Measurements from ENCODE around the gene SCUBE1. TPM values are rescaled to one million over a fixed set of nuclear protein-coding genes. Genes with fewer than 3 reads are reported as not detected.
A peak's percentile ranks its signal among the peaks of the same experiment; 100 is the strongest.

The SCUBE1 gene
- total RNA-seq, 1 donor from 2014 or later = 0.51 TPM

DNA sequence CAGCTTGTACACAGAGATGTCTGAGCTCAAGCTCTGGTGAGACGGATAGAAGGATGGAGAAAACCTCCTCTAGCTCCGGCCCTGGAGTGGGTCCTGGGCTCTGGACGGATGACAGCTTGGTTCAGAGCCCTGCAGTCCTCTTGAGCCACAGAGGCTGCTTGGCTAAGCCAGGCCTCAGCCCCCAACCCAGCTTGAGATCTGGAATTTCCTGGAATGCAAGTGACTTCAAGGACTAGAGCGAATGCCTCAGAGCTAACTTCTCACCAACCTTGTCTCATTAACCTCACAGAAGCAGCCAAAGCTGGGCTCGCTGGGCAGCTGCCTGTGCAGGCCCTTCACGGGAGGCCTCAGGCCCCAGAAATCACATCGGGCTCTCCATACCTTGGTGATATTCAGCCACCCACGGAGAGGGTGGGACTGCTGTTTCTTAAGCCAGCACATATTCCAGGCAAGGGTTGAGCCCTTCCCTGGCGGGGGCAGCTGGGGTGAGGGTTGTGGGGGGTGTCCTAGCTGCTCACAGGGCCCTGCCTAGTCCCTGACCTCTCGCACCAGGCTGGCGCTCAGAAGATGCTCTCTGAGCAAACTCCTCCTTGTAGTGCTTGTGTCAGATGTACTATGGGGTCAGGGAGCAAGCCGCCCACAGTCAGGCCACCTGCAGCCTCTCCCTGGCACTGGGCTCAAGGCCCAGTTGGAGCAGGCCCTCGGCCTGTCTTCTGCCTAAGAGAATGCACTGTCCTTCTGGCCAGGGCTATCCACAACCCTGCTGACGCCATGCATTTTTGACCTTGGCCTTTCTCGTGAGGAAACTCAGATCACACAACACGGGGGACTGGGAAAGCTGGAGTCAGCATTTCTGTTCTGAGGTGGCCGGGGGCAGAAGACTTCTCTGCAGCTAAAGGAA is 82.6 kb downstream of the SCUBE1 start:
- no peak for DNase-seq (ENCODE audit: low read depth in 2 of 2)

DNA sequence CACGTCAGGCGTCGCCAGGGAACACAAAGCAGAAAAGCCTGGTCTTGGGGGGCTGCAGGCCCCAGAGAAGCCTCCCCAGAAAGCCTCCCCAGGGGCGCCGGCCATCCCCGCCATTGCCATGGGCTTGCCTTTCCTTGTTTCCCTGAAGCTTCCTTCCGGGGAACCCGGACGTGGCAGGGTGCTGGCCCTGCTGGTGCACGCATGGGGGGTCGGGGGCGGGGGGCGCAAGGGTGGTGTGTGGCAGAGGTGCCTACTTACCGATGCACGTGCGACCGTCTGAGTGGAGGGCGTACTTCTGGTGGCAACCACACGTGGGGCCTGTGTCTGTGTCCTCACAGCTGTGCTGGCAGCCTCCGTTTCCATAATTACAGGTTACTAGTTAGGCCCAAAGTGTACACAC is 85.2 kb downstream of the SCUBE1 start:
- DNase-seq (ENCODE audit: low read depth in 2 of 2) = no peak

DNA sequence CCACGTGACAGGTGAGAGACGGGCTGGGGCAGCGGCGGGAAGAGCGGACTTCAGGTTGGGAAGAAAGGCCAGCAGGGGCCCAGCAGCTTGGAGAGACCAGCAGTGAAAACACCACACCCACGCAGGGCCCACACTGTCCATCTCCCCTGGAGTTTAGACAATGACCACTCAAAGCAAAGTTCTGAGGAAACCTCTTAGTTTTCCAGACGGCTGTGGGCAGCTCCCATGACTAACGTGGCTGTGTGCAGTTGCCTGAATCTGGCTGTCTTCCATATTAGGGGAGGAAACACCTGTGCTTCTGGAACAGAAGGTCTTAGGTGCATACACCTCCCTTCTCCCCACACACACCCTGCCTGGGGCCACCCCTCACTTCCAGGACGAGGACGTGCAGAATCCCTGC is 85.6 kb downstream of the SCUBE1 start:
- peak; percentile 70 to 90 for DNase-seq (ENCODE audit: low read depth in 2 of 2)

DNA sequence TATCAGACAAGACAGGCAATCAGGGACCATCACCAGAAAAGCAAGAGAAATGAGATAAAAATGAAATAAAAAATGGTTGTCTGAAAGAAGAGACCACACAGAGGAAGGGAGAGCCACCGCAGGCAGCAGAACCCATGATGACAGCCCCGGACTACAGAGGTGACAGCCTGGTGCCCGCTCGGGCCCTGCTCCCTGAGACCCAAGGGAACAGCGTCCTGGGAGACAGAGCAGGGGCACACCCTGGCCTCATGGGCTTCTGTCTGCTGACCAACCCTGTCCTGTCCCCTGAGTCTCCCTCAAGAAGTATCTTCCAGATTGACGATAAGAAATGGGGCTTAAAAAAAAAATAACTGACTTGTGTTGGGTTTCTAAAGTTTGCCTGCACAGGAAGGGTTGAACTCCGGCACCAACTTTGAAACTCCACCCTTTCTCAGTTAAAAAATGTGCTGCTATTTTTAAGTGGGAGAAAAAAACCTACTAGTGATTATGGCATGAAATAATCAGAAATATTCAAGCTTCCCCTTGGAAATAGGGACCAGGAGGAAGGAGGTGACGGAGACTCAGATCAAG is 86.1 kb downstream of the SCUBE1 start:
- DNase-seq (ENCODE audit: low read depth in 2 of 2) = no peak

DNA sequence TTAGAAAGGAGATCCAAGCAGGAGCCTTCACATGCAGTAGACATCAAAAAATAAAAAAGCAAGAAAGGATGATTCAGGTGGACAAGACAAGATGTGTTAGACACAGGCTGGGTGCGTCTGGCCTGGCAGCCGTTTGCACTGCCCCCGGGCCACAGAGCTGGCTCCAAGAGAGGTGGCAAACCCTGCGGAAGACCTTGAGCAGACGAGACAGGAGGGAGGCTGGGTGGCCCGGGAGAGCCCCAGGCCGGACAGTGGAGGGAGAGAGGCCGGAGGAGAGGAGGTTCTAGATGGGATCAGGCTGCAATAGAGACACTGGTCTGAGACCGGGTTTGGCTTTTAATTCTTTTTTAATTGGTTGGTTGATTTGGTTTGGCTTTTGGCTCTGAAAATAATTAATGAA is 86.6 kb downstream of the SCUBE1 start:
- DNase-seq (ENCODE audit: low read depth in 2 of 2) = no peak

DNA sequence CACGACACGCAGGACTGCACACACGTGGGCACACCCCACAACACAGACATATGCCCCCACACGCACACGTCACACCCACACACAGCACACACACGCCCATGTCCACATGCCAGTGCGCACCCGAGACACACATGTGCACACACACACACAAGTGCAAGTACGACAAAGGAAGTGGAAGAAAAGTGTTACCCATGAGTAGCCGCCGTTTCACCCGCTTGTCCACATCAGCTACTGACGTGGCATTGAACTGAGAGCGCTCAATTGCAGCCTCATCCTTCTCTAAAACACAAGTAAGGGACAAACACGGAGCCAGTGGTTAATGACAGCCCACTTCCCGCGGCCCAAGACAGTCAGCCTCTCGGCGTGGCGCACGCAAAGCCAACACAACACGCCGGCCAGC is 87.9 kb downstream of the SCUBE1 start:
- no peak for DNase-seq (ENCODE audit: low read depth in 2 of 2)

DNA sequence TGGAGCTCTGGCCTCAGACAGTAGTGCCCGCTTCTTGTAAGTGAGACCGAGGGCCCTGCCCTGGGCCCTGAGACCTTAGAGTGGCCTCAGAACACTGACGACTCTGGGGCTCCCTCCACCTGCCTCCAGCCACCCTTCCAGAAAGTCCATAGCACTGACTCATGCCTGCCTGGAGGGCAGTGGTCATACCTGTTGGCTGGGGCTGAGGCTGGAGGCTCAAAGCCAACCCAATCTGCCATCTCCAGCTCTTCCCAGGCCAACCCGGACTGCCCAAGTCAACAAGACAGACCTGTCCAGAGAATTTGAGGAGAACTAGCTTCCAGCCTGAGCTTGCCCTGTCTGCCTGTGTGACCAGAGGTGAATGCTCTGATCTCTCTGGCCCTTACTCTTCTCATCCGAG is 89.3 kb downstream of the SCUBE1 start:
- DNase-seq (ENCODE audit: low read depth in 2 of 2) = no peak

DNA sequence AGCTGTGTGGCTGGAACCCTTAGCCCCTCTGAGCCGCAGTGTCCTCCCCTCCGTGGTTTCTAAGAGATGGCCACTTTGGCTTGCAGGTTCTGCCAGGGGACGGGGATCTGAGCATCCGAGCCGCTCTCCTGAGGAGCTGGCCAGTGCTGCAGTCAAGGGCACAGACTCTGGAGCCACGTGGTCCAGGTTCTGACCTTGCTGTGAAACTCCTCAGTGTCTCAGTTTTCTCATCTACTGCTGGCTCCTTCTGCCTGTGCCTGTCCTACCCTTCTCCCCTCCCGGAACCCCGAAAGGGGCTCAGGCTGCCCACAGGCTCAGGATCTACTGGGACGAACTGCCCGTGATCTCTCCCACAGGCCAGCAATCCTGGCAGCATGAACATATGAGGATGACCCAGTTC is 90.9 kb downstream of the SCUBE1 start:
- no peak for DNase-seq (ENCODE audit: low read depth in 2 of 2)

DNA sequence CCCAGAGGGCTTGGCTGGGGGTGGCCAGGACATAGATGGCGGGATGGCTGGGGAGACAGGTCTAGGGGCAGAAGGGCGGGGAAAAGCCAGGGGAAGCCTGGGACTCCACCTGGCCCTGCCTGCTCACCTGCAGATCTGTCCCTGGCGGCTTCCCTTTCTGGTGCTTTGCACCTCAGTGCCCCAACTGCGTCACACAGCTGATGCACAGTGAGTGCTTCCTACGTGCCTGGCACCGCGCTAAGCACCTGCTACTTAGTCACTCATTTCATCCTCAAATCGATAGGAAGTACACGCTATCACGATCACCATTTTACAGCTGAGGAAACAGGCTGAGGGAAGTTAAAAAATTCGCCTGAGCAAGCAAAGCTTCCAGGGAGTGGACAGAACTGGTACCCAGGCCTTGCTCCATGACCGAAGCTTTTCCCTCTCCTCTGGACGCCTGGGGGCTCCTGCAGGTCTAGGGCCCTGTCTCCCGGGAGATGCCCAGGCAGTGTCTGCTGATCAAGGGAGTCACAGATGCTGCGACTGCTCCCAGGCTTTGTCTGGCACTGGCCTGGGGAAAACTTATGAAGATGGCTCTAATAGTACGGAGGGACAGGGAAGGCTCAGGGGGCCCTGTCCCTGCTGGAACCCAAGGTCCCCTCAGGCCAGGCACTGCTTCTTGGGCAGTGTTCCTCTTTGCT is 93.2 kb downstream of the SCUBE1 start:
- DNase-seq (ENCODE audit: low read depth in 2 of 2) = no peak

DNA sequence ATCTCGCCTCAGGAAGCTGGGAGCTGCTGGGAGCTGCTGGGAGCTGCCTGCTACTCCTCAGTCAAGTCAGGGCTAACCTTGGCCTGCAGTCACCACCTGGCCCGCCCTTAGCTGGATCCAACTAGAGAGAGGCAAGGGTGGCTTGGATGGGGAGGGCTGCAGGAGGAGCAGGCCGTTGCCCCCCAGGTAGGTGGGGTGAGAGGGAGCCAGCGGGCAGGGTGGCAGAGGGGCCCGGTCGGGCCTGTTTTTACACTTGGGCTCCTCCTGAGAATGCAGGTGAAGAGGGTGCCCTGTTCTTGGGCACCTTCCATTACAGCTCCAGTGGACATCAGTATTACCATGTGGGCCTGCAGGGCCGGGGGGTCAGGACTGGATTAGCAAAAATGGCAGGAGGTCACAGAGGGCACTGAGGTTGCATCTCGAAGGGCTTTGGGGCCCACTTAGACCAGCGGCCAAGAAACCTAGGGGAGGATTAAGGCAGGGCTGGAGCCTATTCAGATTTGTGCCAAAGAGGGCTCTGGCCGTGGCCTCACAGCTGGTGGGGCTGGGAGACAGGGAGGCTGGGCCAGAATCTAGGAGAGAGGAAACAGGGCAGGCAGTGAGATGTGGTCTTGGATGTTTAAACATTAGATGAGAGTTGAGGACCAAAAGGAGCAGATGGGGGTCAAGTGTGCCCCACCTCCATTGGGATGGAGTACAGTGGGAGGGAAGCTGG is 95.5 kb downstream of the SCUBE1 start:
- no peak for DNase-seq (ENCODE audit: low read depth in 2 of 2)

DNA sequence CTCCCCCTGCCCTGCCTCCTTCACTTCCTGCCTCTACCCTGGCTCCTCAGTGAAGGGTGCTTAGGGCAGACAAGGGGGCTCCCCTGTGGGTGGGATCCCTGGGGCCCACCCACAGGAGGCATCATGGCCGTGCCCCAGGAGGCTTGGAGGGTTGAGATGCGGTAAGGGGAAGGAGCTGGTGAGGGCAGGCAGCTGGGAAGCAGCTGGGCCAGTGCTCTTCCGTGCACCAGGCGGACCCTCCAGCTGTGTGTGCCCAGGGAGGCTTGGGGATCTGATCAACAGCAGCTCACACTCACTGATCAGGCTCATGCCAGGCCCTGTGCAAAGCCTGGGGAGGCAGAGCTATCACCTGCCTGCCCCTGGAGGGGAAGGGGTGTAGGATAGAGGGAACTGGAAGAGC is 97.0 kb downstream of the SCUBE1 start:
- DNase-seq (ENCODE audit: low read depth in 2 of 2) = no peak

DNA sequence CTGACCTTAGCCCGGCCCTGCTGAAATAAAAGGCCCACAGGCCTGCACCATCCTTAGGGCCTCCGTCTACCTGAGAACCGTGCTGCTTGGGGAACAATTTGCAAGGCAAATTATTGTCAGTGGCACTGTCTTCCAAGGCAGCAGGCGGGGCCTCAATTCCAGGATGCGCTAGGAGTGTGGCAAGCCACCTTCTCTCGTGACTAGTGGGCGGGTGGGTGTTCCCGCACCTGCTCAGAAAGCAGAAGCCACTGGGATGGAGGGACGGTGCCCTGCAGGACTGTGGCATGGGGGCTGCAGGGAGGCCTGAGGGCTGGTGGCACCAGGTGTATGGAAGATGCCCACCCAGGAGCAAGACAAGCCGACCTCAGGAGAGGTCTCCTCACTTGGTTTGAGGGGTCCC is 97.5 kb downstream of the SCUBE1 start:
- no peak for DNase-seq (ENCODE audit: low read depth in 2 of 2)

DNA sequence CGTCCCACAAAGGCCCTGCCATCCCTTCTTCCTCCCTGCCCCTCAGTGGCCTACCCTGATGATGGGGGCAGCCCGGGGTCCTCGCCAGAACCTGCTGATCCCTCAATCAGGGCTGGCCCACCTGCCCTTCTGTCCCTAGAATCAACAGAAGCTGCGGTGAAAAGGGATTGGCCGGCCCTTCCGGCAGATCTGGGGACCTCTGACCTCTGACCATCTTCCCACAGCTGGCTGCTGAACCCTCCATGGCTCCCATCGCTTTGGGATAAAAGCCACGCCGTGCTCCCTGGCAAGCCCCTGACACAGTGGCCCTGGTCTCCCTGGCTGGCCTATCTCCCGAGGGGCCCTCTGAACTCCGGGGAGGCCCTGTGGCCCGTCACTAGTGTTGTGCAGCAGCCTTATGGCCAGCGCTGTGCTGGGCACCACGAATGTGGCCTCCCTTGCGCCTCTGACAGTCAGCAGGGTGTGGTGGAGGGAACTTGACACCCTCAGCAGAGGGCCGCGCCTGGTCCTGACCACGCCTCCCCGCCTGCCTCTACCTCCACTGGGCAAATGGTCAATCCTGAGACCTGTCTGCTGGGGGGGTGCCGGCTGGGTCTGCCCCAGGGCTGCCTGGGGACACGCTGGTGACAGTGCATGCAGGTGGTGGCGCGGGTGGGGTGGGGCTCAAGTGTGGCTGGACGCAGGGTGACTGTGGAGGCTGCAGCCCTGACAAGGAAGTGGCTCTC is 98.2 kb downstream of the SCUBE1 start:
- DNase-seq (ENCODE audit: low read depth in 2 of 2) = no peak

DNA sequence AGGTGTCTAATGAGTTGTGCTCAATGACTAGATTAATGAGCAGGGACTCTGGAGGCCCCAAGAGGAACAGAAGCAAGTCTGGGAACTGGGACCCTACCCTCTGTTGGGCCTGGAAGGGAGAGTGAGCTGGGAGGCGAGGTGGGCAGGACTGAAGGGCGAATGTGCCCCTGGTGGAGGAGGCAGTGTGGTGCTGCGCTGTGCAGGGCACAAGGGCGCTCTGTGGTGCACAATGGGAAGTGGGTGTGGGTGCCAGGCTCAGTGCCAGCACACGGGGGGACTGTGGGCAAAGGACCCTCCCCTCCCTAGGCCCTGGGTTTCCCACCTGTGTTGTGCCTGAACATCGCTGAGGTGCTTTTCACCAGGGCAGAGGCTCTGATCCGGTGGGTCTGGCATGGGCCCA is 98.8 kb downstream of the SCUBE1 start:
- no peak for DNase-seq (ENCODE audit: low read depth in 2 of 2)

DNA sequence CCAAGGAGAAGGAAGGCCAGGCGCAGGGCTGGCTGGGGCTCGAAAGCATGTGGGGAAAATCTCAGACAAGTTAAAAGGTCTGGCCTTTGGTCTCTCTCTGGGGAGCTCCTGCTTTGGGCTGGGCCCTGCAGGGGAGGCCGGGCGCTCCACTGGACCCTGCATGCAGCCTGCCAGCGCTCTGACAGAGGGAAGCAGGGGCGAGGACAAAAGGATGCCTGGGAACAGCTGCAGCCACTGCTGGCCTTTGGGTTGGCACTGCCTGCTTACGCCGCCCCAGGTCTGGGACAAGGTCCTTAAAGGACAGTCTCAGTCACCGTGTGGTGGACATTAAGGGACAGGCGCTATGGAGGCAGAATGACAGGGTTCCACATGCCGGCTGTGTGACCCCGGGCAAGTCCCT is 99.8 kb downstream of the SCUBE1 start:
- DNase-seq (ENCODE audit: low read depth in 2 of 2) = no peak

DNA sequence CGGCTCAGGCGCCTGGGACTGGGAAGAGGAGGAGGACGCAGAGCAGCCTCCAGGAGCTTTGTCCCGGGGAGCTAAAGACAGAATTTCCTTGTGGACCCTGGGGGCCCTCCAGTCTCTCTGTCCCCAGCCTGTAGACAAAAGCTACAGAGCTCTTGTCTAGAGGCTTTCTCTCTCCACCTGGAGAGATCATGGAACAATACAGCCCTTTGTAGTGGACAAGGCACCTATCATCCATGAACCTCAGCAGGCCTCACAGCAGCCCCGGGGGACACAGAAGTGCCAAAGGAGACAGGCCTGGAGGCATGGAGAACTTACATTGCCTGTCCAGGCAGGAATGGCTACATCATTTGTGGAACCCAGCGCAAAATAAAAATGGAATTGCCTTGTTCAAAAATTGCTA is 100.5 kb downstream of the SCUBE1 start:
- DNase-seq (ENCODE audit: low read depth in 2 of 2) = no peak

DNA sequence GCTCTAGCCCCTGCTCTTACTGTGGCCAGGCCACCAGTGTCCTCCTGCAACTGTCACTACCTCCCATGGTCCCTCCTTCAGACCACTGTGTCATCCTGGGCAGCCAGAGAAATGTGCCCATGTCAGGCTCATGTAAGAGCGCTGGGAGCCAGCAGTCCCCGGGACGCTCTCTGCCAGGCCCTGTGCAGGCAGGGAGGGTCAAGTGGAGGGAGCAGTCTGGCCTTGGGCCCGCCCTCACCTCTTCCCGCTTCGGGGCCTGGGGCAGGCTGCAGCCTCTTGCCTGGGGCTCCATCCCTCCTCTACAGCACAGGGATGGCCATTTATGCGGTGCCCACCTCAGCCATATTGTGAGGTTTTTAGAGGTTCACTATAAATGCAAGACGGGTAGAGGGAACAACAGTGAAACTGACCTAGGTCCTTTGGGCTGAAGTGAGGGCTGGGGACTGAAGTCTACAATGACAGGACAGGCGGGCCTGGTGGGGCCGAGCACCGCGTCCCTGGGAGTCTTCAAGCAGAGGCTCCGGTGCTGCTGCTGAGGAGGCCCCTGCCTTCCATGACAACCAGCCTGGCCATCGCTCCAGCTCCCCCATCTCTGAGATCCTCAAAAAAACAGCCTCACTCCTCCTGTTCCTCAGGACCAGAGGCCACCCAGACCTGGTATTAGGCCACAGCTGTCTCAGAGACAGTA is 101.3 kb downstream of the SCUBE1 start:
- DNase-seq (ENCODE audit: low read depth in 2 of 2) = no peak

DNA sequence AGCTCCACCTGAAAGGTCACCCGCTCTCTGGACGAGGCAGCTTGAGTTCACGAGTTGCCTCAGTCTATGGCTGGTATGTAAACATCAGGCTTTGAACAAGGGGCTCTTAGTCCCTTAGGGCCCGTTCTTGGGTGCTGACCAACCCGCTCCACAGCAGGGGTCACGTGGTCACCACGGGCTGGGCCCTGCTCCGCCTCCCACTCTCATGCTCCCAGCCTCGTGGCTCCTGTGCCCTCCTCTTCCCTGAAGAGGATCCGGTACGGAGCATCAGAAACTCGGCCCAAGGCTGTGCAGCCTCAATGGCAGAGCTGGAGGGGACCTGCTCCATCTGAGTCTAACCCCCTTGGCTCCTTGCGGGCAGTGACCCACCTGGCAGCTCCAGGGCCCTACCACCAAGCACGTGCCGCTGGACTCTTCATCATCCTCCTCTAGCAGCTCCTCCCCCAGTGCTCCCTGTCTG is 102.0 kb downstream of the SCUBE1 start:
- no peak for DNase-seq (ENCODE audit: low read depth in 2 of 2)

DNA sequence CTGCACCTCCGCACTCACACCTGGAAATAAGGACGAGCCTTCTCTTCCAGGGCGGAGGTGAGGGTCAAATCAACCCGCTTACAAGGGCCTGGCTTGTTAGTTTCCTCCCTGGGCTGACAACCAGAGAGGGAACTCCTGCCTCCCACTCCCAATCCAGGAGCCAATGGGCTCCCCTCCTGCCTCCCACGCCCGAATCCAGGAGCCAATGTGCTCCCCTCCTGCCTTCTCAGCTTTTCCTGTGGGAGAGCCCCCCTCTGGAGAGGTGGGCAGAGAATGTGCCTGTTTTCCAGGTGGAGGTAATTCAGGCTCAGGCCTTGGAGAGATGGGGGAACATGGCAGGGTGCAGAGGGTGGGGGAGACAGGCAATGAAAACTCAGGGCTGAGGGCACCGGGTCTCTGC is 102.6 kb downstream of the SCUBE1 start:
- no peak for DNase-seq (ENCODE audit: low read depth in 2 of 2)

DNA sequence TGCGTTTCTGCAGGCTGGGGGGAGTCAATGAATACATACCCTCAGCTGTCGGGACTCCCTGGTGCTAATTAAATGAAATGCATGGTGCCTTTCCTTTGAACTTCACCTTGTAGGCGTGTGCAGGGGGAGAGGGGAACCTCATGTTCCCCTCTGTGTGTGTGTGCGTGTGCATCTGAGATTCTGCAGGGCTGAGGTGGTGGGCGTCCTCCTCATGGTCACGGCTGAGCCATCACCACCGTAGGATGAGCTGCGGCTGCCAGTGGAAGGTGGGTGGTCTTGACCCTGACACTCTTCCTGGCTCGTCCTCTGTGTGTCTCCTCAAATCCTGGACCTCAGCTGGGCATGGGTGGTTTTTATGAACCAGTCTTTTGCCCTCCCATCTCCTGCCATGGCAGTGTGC is 103.2 kb downstream of the SCUBE1 start:
- DNase-seq (ENCODE audit: low read depth in 2 of 2) = no peak

Data from dermis microvascular lymphatic vessel endothelial cell (primary cell).